ENCODE data around the gene SMIM15. TPM values are rescaled to one million over a fixed set of nuclear protein-coding genes. Genes with fewer than 3 reads are reported as not detected.

SMIM15 gene
- total and polyA plus RNA-seq, 10 of the 15 experiments (the other 5 are each of a cell fraction or from before 2014, with no cell fraction given), result 13.8 to 83.3 (median 53.9) TPM

- H2AFZ ChIP-seq (ENCODE audit: control insufficient read depth, low read depth, low read length), result peak overlapping the region; percentile 15; the same call in 1 of the 2 replicates
- in situ Hi-C loops (cut with MboI), result no loop called here
Measured at GRCh38 chr5:61182449-61182848, 20.2 kb upstream of the SMIM15 start.

More at GRCh38 chr5:61182449-61182848, 20.2 kb upstream of the SMIM15 start:
- CTCF ChIA-PET, result interaction anchor here (0.5 to 2.4 kb wide), 10 partner anchors 12 to 475 kb away, joined by 3 to 8 read pairs (median 3); no protein-coding TSS in a partner anchor
- H3K4me2 ChIP-seq (ENCODE audit: control insufficient read depth, insufficient read depth), result no peak overlapping the region
- H3K27ac ChIP-seq (ENCODE audit: control insufficient read depth, insufficient read depth), result no peak overlapping the region
- BruUV-seq (replicated peaks), result no TSS peak
- RAD21 ChIA-PET (ENCODE audit: unreplicated experiment), result interaction anchor here (0.6 kb wide), 1 partner anchor 15 kb away, joined by 3 read pairs; no protein-coding TSS in a partner anchor
- no peak overlapping the region for H3K9ac ChIP-seq (ENCODE audit: control insufficient read depth, insufficient read depth, low read length)
- no peaks in the 10 kb centered on the region for H3K79me2 ChIP-seq (ENCODE audit: control insufficient read depth, insufficient read depth, low read length)
- no peaks in the 10 kb centered on the region for H3K36me3 ChIP-seq (ENCODE audit: control insufficient read depth in 2 of 2, insufficient read depth in 2 of 2, low read length in 1 of 2)
- peaks cover 8% of the 10 kb centered on the region for H3K4me1 ChIP-seq (ENCODE audit: control insufficient read depth, insufficient read depth, low read length)
- SMC1A ChIA-PET (ENCODE audit: uncharacterized antibody, unreplicated experiment), result interaction anchor here (0.9 to 2.9 kb wide), 7 partner anchors 9 to 142 kb away, joined by 3 to 28 read pairs (median 5); no protein-coding TSS in a partner anchor
- FAIRE-seq (no peak), ATAC-seq (no peak), DNase-seq (ENCODE audit: low read depth, low spot score) (no peak)
- TF ChIP-seq ZBED1 (IDR thresholded peaks at IDR 0.05; ENCODE audit: borderline replicate concordance), result no peak
- TF ChIP-seq ZNF622 (IDR thresholded peaks at IDR 0.05), result no peak
- TF ChIP-seq IKZF1 (conservative IDR thresholded peaks at IDR 0.05), result no peak
- no peak for TF ChIP-seq E2F8 (IDR thresholded peaks at IDR 0.05; ENCODE audit: low read depth, partially characterized antibody)
- TF ChIP-seq MAX (IDR thresholded peaks at IDR 0.05; ENCODE audit: low read depth, low read length), result no peak
- H4K20me1 ChIP-seq (ENCODE audit: control insufficient read depth, insufficient read depth), result no peaks in the 10 kb centered on the region
- POLR2A ChIA-PET, result interaction anchor here (0.6 to 1.0 kb wide), 3 partner anchors 14 to 19 kb away, joined by 3 read pairs; no protein-coding TSS in a partner anchor
- H3K27me3 ChIP-seq (replicated peaks in 1 of 2; ENCODE audit: control insufficient read depth in 2 of 2, insufficient read depth in 2 of 2, low read length in 1 of 2), result no peaks in the 10 kb centered on the region
- peaks cover 2% of the 10 kb centered on the region; the same call in 1 of the 3 replicates for H3K9me3 ChIP-seq (replicated peaks; ENCODE audit: control insufficient read depth, insufficient read depth, low read length)
- H3K4me3 ChIP-seq, result no peak overlapping the region
- intact Hi-C loops (cut with micrococcal nuclease; ENCODE audit: unreplicated experiment), result no loop called here
- 79% methylated on average over 2 of the region's 2 CpGs for WGBS (ENCODE audit: insufficient coverage, insufficient replicate concordance, low lambda C conversion rate, missing lambda C conversion rate)

Data from GM12878 (cell line).